Upper lobe of left lung (tissue), 4 donors: ENCODE measurements around the gene AVPI1.

Source experiments
- EP300 ChIP-seq, 4 donors: sonication (generic); formaldehyde crosslinking; IDR thresholded peaks; one replicate each; pipeline ENCODE4 v1.5.1; 2017; ENCODE audit warnings: antibody characterized with exemption in 4 of 4, control low read depth in 2 of 4
- TF ChIP-seq, protein P1 (sequence below), 6 experiments: fragments of 450-650 bp in 4 of 6; fragments of 200-600 bp in 2 of 6; sonication (generic) in 2 of 6; IDR thresholded peaks; one replicate each; pipeline ENCODE4 v1.5.1; 2016 to 2019; ENCODE audit warnings: antibody characterized with exemption in 6 of 6

DNA sequence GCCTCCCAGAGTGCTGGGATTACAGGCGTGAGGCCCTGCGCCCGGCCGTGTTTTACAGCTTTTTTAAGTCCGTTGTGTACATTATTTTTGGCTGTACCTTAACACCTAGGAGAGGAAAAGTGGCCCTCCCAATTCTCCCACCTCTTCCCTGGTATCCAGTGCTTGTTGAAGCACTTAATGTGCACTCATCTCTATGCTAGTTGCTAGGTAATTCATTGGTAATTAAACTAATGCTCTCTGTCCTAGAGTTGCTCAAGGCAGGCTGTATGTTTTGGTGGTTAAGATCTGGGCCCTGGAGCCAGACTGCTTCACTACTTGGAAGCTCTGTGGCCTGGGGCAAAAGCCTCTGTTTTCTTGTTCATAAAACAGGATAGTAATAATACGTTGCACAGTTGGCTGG lies 19.6 kb downstream of the AVPI1 start:
- TF ChIP-seq, protein P1, sequence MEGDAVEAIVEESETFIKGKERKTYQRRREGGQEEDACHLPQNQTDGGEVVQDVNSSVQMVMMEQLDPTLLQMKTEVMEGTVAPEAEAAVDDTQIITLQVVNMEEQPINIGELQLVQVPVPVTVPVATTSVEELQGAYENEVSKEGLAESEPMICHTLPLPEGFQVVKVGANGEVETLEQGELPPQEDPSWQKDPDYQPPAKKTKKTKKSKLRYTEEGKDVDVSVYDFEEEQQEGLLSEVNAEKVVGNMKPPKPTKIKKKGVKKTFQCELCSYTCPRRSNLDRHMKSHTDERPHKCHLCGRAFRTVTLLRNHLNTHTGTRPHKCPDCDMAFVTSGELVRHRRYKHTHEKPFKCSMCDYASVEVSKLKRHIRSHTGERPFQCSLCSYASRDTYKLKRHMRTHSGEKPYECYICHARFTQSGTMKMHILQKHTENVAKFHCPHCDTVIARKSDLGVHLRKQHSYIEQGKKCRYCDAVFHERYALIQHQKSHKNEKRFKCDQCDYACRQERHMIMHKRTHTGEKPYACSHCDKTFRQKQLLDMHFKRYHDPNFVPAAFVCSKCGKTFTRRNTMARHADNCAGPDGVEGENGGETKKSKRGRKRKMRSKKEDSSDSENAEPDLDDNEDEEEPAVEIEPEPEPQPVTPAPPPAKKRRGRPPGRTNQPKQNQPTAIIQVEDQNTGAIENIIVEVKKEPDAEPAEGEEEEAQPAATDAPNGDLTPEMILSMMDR (IDR thresholded peaks at IDR 0.05) = no peak
- TF ChIP-seq EP300 (IDR thresholded peaks at IDR 0.05) = no peak
